HCT116 (cell line): Measurements from ENCODE around the gene PDE1A. TPM values are rescaled to one million over a fixed set of nuclear protein-coding genes. Genes with fewer than 3 reads are reported as not detected.

Experiments
- ATAC-seq: fragments of 200-7000 bp; cut with Tn5 transposase; 2 replicates; pipeline ENCODE4 v1.9.1; 2020; ENCODE audit warnings: mild to moderate bottlenecking, moderate library complexity
- BruUV-seq: library from RNA; stranded (reverse); fragments of 400-500 nt; replicated peaks from 2 replicates; lab custom pipeline; 2021; lab: Mats Ljungman, UMichigan
- CTCF ChIA-PET: fragments of 300-600 bp; sonication (Branson Sonifier 250); formaldehyde crosslinking; loops from one replicate; lab custom pipeline; 2021; ENCODE audit warnings: antibody characterized with exemption; lab: Charles Lee
- POLR2A ChIA-PET: fragments of 300-600, 350-600 bp; sonication (Branson Sonifier 250); formaldehyde crosslinking; loops from one replicate; lab custom pipeline; 2021; ENCODE audit warnings: antibody characterized with exemption; lab: Charles Lee
- RAD21 ChIA-PET, 2 experiments: fragments of 300-600 bp; sonication (Branson Sonifier 250); formaldehyde crosslinking; loops; one replicate each; lab custom pipeline; 2023; ENCODE audit warnings: low total read pairs in 2 of 2; ENCODE audit not compliant: uncharacterized antibody in 2 of 2, unreplicated experiment in 2 of 2, low non-redundant PET in 1 of 2; lab: Charles Lee
- DNase-seq: peaks from one replicate; pipeline ENCODE4 v3.0.0-alpha.2; 2010; ENCODE audit warnings: low read depth, low spot score
- H2AFZ ChIP-seq: fragments of 200-600 bp; shearing (Covaris generic), sonication (generic); 2 replicates; pipeline ENCODE4 v1.6.1; 2017; ENCODE audit warnings: low read depth, mixed run types, mixed read lengths, antibody characterized with exemption, low read length; ENCODE audit not compliant: poor library complexity, severe bottlenecking
- H3K27ac ChIP-seq: 2 replicates; pipeline ENCODE4 v1.5.1; 2012; ENCODE audit warnings: low read depth, low read length
- H3K27me3 ChIP-seq: fragments of 200-600 bp; sonication (generic); 2 replicates; pipeline ENCODE4 v1.6.1; 2016; ENCODE audit warnings: mixed run types, low read length, mixed read lengths; ENCODE audit not compliant: insufficient read depth
- H3K36me3 ChIP-seq, 2 experiments: fragments of 200-500 bp in 1 of 2; fragments of 200-600 bp in 1 of 2; sonication (Bioruptor generic) in 1 of 2; sonication (generic) in 1 of 2; 2 replicates each; pipeline versions ENCODE4 v1.5.1 to v1.6.1; 2014 to 2016; ENCODE audit warnings: low read length in 2 of 2, inconsistent platforms in 1 of 2, mixed read lengths in 1 of 2, mixed run types in 1 of 2; ENCODE audit not compliant: insufficient read depth in 2 of 2, control insufficient read depth in 1 of 2
- H3K4me1 ChIP-seq, 2 experiments: fragments of 200-600 bp in 1 of 2; sonication (generic) in 1 of 2; 2 replicates each; pipeline versions ENCODE4 v1.5.1 to v1.6.1; 2012 to 2017; ENCODE audit warnings: low read length in 2 of 2, inconsistent platforms in 1 of 2, mild to moderate bottlenecking in 1 of 2, mixed read lengths in 1 of 2, mixed run types in 1 of 2, moderate library complexity in 1 of 2; ENCODE audit not compliant: insufficient read depth in 2 of 2, control insufficient read depth in 1 of 2
- H3K4me2 ChIP-seq: fragments of 200-600 bp; sonication (generic); 2 replicates; pipeline ENCODE4 v1.6.1; 2017; ENCODE audit warnings: mixed run types, low read length, mixed read lengths
- H3K4me3 ChIP-seq, 2 experiments: fragments of 200-600 bp in 1 of 2; sonication (generic) in 1 of 2; replicated peaks in 1 of 2; 2 replicates each; pipeline ENCODE4 v1.5.1; 2011 to 2016; ENCODE audit warnings: low read length in 2 of 2, control low read depth in 1 of 2, low read depth in 1 of 2, mild to moderate bottlenecking in 1 of 2, mixed read lengths in 1 of 2, mixed run types in 1 of 2
- H3K79me2 ChIP-seq: fragments of 200-600 bp; sonication (generic); 2 replicates; pipeline ENCODE4 v1.6.1; 2017; ENCODE audit warnings: mild to moderate bottlenecking, mixed run types, low read length, moderate library complexity, mixed read lengths; ENCODE audit not compliant: insufficient read depth
- H3K9ac ChIP-seq: fragments of 200-600 bp; sonication (generic); 2 replicates; pipeline ENCODE4 v1.6.1; 2016; ENCODE audit warnings: low read length, mixed read lengths
- H3K9me2 ChIP-seq: fragments of 200-600 bp; sonication (generic), shearing (Covaris generic); 2 replicates; pipeline ENCODE4 v1.6.1; 2017; ENCODE audit warnings: mixed run types, mild to moderate bottlenecking, moderate library complexity; ENCODE audit not compliant: insufficient read depth
- H3K9me3 ChIP-seq, 2 experiments: fragments of 200-500 bp in 1 of 2; fragments of 200-600 bp in 1 of 2; sonication (Bioruptor generic) in 1 of 2; sonication (generic) in 1 of 2; 2 replicates each; pipeline ENCODE4 v1.6.1; 2014 to 2017; ENCODE audit warnings: low read length in 2 of 2, mixed read lengths in 2 of 2, inconsistent platforms in 1 of 2, low read depth in 1 of 2, mild to moderate bottlenecking in 1 of 2, mixed run types in 1 of 2, moderate library complexity in 1 of 2; ENCODE audit not compliant: control insufficient read depth in 1 of 2, insufficient read depth in 1 of 2
- H4K20me1 ChIP-seq: fragments of 200-600 bp; sonication (generic), shearing (Covaris generic); 2 replicates; pipeline ENCODE4 v1.6.1; 2017; ENCODE audit warnings: mixed run types, mild to moderate bottlenecking, moderate library complexity; ENCODE audit not compliant: insufficient read depth
- ATF3 ChIP-seq: IDR thresholded peaks from 2 replicates; pipeline ENCODE4 v1.6.1; 2012
- CBX3 ChIP-seq: IDR thresholded peaks from 2 replicates; pipeline ENCODE4 v1.6.1; 2012; ENCODE audit warnings: low read depth
- CEBPB ChIP-seq: IDR thresholded peaks from 2 replicates; pipeline ENCODE4 v1.6.1; 2012; ENCODE audit warnings: low read depth
- CTCF ChIP-seq, 3 experiments: fragments of 200-600 bp in 1 of 3; sonication (generic) in 1 of 3; IDR thresholded peaks in 2 of 3; conservative IDR thresholded peaks in 1 of 3; 2 replicates each; pipeline ENCODE4 v1.5.1; 2012 to 2017; ENCODE audit warnings: low read depth in 2 of 3, low read length in 2 of 3, antibody characterized with exemption in 1 of 3, borderline replicate concordance in 1 of 3, control low read depth in 1 of 3, mild to moderate bottlenecking in 1 of 3, mixed read lengths in 1 of 3, mixed run types in 1 of 3, moderate library complexity in 1 of 3; ENCODE audit not compliant: insufficient read depth in 1 of 3
- ELF1 ChIP-seq: IDR thresholded peaks from 2 replicates; pipeline ENCODE4 v1.6.1; 2012; ENCODE audit warnings: low read depth, borderline replicate concordance
- EZH2 ChIP-seq: fragments of 200-600 bp; sonication (generic); IDR thresholded peaks from 2 replicates; pipeline ENCODE4 v1.6.1; 2017; ENCODE audit warnings: antibody characterized with exemption, mixed run types
- FOSL1 ChIP-seq: IDR thresholded peaks from 2 replicates; pipeline ENCODE4 v1.6.1; 2012; ENCODE audit warnings: low read depth
- MAX ChIP-seq: IDR thresholded peaks from 2 replicates; pipeline ENCODE4 v1.6.1; 2012
- POLR2A ChIP-seq: IDR thresholded peaks from 2 replicates; pipeline ENCODE4 v1.7.0; 2011; ENCODE audit warnings: borderline replicate concordance; ENCODE audit not compliant: insufficient read depth, insufficient read length; ENCODE audit errors: extremely low read depth
- POLR2AphosphoS5 ChIP-seq: IDR thresholded peaks from 2 replicates; pipeline ENCODE4 v1.6.1; 2011; ENCODE audit warnings: mild to moderate bottlenecking, low read depth, low read length, moderate library complexity
- RAD21 ChIP-seq: IDR thresholded peaks from 2 replicates; pipeline ENCODE4 v1.6.1; 2012; ENCODE audit warnings: low read depth, mild to moderate bottlenecking
- REST ChIP-seq: IDR thresholded peaks from 2 replicates; pipeline ENCODE4 v1.6.1; 2012; ENCODE audit warnings: low read depth
- SIN3A ChIP-seq: IDR thresholded peaks from 2 replicates; pipeline ENCODE4 v1.6.1; 2012; ENCODE audit warnings: low read depth
- SP1 ChIP-seq: IDR thresholded peaks from 2 replicates; pipeline ENCODE4 v1.6.1; 2012; ENCODE audit warnings: low read depth
- TCF7L2 ChIP-seq: IDR thresholded peaks from 2 replicates; pipeline ENCODE4 v1.7.0; 2011; ENCODE audit warnings: borderline replicate concordance, inconsistent platforms; ENCODE audit not compliant: insufficient read depth, insufficient read length; ENCODE audit errors: extremely low read depth
- YY1 ChIP-seq: IDR thresholded peaks from 2 replicates; pipeline ENCODE4 v1.6.1; 2011; ENCODE audit warnings: low read length, low read depth, moderate library complexity, mild to moderate bottlenecking; ENCODE audit not compliant: insufficient replicate concordance; ENCODE audit errors: extremely low read depth
- ZFX ChIP-seq: fragments of 450-650 bp; IDR thresholded peaks from 2 replicates; pipeline ENCODE4 v1.6.1; 2017
- intact Hi-C: fragments of 100-400 bp; cut with micrococcal nuclease; formaldehyde crosslinking; loops from 2 replicates; pipeline ENCODE4 v1.10.0; 2022
- total RNA-seq: library from RNA; stranded (reverse); gene quantifications from one replicate; pipeline ENCODE4 v1.2.1, GENCODE V29; 2021; ENCODE audit not compliant: unreplicated experiment

The PDE1A gene
- total RNA-seq, 1 experiment from 2014 or later = 0.12 TPM

GRCh38 chr2:182220335-182220734, 206.5 kb downstream of the PDE1A start (continued):
- no peak for TF ChIP-seq REST
- TF ChIP-seq POLR2AphosphoS5 = no peak
- no peak for TF ChIP-seq SIN3A
- TF ChIP-seq EZH2 = no peak
- no peak for TF ChIP-seq POLR2A
- TF ChIP-seq, all 23 proteins: peak for 0

- DNase-seq (no peak), ATAC-seq (no peak)
- Histone ChIP-seq H3K27ac (no peak overlapping the region), H3K79me2 (no peaks in the 10 kb centered on the region), H2AFZ (no peak overlapping the region), H3K9me2 (no peaks in the 10 kb centered on the region; the same call in 1 of the 2 replicates), H4K20me1 (no peaks in the 10 kb centered on the region), H3K36me3 (no peaks in the 10 kb centered on the region), H3K9me3 (no peaks in the 10 kb centered on the region), H3K27me3 (no peaks in the 10 kb centered on the region), H3K4me1 (no peaks in the 10 kb centered on the region), H3K4me2 (no peak overlapping the region), H3K9ac (no peak overlapping the region), H3K4me3 (no peak overlapping the region)
- RAD21 ChIA-PET = no interaction called here
- intact Hi-C loops = no loop called here
- POLR2A ChIA-PET = no interaction called here
- BruUV-seq = no TSS peak
- CTCF ChIA-PET = no interaction called here
- TF ChIP-seq ATF3 (no peak), RAD21 (no peak), ZFX (no peak), MAX (no peak), FOSL1 (no peak), POLR2A (no peak), CBX3 (no peak), CEBPB (no peak), TCF7L2 (no peak), EZH2 (no peak), CTCF (IDR thresholded peaks at IDR 0.05 in 2 of 3, conservative IDR thresholded peaks at IDR 0.05 in 1 of 3; ENCODE audit: borderline replicate concordance in 1 of 3, insufficient read depth in 1 of 3, low read depth in 2 of 3, low read length in 2 of 3) (no peak), YY1 (no peak), SIN3A (no peak), ELF1 (no peak), SP1 (no peak)
Observed at GRCh38 chr2:182210669-182211068, 216.2 kb downstream of the PDE1A start.
